Measurements from ENCODE around the gene BANP.
"Not testable (repeated sequence)": the region's sequence is repeated elsewhere in the genome, so short reads cannot be mapped to it uniquely, and the experiment has no call there.

GRCh38 chr16:88021041-88021970 lies 70.1 kb downstream of the BANP start:
- not testable (repeated sequence) for TF ChIP-seq POLR2AphosphoS5 (IDR thresholded peaks at IDR 0.05; ENCODE audit: insufficient read depth in 1 of 2, low read depth in 1 of 2); CTCF (IDR thresholded peaks at IDR 0.05); POLR2A (IDR thresholded peaks at IDR 0.05)
